ENCODE results near the gene ARHGDIA.

GRCh38 chr17:81844887-81845286, 26.2 kb downstream of the ARHGDIA start:
- TF ChIP-seq, protein P1, sequence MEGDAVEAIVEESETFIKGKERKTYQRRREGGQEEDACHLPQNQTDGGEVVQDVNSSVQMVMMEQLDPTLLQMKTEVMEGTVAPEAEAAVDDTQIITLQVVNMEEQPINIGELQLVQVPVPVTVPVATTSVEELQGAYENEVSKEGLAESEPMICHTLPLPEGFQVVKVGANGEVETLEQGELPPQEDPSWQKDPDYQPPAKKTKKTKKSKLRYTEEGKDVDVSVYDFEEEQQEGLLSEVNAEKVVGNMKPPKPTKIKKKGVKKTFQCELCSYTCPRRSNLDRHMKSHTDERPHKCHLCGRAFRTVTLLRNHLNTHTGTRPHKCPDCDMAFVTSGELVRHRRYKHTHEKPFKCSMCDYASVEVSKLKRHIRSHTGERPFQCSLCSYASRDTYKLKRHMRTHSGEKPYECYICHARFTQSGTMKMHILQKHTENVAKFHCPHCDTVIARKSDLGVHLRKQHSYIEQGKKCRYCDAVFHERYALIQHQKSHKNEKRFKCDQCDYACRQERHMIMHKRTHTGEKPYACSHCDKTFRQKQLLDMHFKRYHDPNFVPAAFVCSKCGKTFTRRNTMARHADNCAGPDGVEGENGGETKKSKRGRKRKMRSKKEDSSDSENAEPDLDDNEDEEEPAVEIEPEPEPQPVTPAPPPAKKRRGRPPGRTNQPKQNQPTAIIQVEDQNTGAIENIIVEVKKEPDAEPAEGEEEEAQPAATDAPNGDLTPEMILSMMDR (IDR thresholded peaks at IDR 0.05): no peak
- no peak for TF ChIP-seq EP300 (IDR thresholded peaks at IDR 0.05)
- TF ChIP-seq POLR2A (IDR thresholded peaks at IDR 0.05): no peak
